GM11168 (cell line): ENCODE measurements around the gene KRTAP9-7.

Experiments
- in situ Hi-C: fragments of 300-500 bp; cut with MboI; formaldehyde crosslinking; loops from one replicate; pipeline ENCODE4 v1.12.0; 2022; ENCODE audit warnings: low sequenced_read_pairs; ENCODE audit not compliant: unreplicated experiment

KRTAP9-7 gene

DNA sequence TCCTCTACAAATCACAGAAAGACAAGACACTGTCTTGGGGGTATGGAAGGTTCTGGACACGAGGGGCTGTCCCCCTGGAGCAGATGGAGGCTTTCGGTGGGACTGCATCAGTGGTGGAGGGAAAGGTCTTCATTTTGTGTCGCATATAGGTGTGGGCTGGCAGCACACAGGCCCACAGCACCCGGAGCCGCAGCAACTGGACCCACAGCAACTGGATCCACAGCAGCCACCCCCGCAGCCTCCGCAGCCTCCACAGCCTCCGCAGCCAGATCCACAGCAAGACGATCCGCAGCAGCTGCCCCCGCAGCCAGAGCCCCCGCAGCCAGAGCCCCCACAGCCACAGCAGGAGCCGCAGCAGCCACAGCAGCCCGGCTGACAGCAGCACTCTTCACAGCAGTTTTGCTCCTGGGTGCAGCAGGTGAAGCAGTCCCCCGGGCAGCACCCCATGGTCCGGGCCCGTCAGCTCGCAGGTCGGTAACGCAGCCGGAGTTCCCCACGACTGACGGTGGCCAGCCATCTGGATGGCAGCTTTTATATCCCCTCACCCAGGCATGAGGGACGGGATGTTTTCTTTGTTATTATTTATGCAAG, 39.8 kb downstream of the KRTAP9-7 start, which contains the start of gene KRTAP17-1:
KRTAP17-1 (minus strand) TSS at position 507 of the 591 bp plus-strand sequence; CDS start at position 447, 60 bp downstream.
- in situ Hi-C loops, result loop anchor here (25.0 kb wide), 1 partner anchor 403 kb away; no protein-coding TSS in a partner anchor

DNA sequence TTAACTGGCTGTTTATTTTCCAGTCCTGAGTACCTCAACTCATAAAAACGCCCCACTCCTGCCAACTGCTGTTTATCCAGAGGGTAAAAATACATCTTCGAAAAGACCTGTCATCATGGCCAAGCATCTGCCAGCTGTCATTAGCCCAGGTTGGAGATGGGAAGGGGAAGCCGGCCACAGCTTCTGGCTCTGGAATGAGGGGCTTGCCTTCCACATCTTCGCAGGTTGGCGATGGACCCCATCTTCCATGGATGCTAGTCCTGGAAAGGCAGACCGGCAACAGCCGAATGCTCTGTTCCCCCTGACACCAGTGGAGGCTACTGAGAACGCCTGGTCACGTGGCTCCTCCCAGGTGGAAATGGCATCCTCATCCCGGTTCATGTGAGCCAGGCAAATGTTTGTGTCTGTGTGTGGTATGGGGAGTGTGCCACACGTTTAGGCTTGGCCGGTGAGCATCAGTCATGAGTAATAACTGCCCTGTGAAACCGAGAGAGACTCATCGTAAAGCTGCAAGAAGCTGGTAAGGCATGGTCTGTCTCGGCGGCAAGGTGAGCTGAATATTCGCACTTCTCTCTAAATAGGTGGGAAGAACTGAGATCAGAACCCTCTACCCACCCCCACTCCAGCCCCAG, 40.4 kb downstream of the KRTAP9-7 start:
- in situ Hi-C loops, result loop anchor here (25.0 kb wide), 1 partner anchor 404 kb away; no protein-coding TSS in a partner anchor

DNA sequence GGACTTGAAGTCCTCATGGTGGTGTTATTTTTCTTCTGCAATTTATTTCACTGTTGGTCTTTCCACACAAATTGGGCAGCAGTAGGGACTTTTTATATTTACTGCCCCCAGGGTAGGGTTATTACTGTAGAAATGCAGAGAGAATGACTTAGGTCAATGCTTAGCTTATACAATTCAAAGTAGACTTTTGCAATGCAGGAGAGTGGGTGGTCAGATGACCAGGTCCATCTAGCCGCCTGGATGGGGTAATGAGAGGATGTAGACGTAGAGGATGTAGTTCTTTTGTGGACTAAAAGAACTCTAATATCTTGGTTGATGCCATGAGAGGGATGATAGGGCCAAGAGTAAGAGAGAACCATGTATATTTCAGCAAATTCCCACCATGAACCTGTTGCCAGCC, 42.7 kb downstream of the KRTAP9-7 start:
- in situ Hi-C loops, result loop anchor here (25.0 kb wide), 1 partner anchor 406 kb away; no protein-coding TSS in a partner anchor

DNA sequence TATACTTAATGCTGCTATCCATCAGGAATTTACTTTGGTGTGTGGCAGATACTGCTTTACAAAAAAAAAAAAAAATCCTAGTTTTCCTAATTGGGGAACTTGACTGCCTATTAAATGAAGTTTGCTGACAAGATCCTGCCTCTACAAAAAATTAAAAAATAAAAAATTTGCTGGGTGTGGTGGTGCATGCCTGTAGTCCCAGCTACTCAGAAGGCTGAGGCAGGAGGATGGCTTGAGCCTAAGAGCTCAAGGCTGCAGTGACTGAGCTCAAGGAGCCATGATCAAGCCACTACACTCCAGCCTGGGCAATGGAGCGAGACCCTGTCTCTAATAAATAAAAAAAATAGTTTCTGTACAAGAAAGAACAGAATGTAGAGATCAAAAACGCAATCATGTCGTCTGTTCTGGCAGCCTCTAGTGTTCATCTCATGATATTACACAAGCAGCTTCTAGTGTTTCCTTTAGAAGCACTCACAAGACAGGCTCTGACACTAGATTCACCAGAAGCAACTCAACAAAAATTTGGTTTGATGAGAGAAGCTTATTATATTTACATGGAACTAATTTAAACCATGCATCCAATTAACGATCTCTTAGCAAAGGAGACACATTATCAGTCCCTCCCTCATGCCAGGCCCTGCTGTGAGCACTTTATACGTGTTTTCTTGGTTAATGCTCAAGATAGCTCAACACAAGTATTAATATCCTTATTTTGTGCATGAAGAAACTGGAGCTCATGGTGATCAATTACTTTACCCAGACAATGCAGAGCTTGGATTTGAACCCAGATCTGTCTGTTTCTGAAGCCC, 46.8 kb downstream of the KRTAP9-7 start:
- in situ Hi-C loops, result loop anchor here (25.0 kb wide), 1 partner anchor 410 kb away; no protein-coding TSS in a partner anchor

DNA sequence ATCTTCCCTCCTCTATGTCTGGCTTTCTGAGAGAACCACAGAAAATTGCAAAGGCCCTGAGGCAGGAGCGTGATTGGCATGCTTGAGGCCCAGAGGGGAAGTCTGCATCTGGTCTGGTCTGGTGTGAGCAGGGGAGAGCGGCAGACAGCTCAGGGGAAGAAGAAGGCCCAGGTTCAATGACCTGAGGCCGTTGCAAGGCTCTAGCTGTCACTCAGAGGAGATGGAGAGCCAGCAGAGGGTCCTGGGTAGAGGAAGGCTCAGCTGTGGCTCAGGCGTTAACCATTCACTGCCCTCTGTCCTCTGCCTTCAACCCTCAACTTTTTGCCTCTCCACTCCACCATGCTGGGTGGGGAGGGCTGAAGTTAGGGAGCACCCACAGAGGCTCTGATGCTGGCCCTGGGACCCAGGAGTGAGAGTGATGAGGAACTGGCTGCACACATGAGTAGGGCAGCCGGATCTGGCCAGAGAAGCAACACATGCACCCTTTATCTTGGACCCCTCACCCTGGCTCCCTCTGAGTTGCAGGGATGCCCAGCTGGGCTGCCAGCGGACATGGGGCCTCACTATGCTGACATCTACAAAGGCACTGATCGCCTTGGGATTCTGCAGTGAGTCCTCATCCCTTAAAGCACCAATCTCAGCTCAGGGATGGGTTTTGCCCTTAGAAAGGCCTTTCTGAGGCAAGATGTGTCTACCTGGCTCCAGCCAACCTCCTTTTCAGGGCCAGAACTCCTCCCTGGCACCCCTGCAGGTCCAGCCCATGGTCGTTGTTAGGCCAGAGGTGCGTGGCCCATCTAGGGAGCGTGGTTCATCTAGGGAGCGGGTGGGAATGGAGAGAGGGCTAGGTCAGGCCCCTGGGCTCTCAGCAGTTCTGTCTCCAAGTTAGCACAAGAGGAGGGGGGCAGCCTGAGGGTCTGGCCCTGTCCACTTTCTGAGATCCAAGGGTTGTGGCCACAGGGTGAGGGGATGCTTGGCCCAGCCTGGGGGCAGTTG, 47.7 kb downstream of the KRTAP9-7 start:
- in situ Hi-C loops, result loop anchor here (25.0 kb wide), 1 partner anchor 411 kb away; no protein-coding TSS in a partner anchor

DNA sequence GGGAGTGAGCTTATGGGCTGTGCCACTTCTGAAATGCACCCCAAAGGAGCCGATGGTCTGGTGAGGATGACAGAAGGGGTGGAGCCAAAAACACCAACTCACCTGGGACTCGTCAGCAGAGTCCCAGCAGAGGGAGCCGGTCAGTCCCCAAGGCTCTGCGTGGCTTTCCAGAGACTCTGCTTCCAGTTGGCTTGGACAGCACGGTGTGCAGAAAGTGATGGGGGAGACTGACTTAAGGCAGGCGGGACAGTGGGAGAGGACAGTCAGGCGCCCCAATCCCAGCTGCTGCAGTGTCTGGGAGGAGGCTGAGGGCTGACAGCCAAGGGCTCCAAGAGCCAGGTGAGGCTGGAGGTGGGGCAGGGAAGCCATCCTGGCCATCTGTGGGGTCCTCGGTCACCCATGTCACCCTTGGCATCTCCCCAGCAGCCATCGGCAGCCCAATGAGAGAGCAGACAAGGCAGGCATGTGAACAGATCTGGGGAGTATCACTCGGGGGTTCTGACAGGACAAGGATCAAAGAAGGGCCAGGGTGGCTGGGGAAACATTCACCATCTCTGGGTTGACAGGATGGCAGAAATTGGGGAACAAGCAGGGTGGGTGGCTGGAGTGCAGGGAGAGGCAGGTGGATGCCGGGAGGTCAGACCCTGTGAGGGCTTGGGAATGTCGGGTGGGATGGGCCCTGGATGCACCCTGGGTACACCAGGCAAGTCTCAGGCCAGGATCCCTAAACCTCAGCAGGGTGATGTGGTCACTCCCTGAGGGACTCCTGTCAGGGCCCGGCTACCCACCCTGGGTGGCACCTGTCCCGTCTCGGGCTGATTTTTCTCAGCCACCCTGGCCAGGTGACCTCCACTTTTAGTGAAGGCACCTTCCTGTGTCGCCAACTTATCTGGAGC, 48.9 kb downstream of the KRTAP9-7 start:
- in situ Hi-C loops, result loop anchor here (25.0 kb wide), 1 partner anchor 412 kb away; no protein-coding TSS in a partner anchor

DNA sequence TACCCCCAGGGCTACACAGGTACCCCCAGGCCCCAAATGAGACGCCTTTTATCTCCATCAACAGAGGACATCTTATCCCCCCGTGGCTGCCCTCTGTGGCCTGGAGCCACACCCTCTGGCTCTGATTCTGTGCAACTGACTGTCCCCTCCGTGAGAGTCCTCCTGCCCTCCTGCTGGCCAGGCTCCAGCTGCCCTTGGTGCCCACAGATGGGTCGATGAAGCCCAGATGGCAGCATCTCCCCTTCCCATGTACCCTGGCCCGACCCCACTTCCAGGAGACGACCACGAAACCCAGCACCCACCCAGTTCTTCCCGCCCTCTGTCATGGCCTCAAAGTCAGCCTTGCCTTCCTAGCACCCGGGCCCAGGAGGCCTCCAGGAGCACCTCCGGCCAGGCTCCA, 49.6 kb downstream of the KRTAP9-7 start:
- in situ Hi-C loops, result no loop called here

DNA sequence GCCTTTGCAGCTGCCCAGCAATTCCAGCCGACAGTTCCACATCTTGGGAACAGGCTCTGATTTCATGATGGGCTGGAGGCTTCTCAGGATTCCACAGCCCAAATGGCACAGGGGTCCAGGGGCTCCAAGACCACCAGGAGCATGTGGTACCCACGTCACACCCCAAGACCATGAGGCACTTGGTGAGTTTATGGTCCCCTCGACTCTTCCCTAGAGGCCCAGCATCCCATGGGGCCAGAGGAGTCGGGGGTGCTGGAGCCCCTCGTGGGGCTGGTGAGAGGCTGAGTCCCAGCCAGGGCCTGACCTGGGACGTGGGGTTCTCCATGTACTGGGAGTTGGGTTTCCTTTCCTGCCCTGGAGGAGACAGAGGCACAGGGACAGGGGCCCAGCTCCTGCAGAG, 50.1 kb downstream of the KRTAP9-7 start:
- in situ Hi-C loops, result no loop called here
